ENCODE measurements around the gene PEF1. TPM values are rescaled to one million over a fixed set of nuclear protein-coding genes. Genes with fewer than 3 reads are reported as not detected.

Gene PEF1
- total and polyA plus RNA-seq, 2 of the 8 experiments (the other 6 are each of a cell fraction or from before 2014, with no cell fraction given) = 35.2 to 69.2 TPM

DNA sequence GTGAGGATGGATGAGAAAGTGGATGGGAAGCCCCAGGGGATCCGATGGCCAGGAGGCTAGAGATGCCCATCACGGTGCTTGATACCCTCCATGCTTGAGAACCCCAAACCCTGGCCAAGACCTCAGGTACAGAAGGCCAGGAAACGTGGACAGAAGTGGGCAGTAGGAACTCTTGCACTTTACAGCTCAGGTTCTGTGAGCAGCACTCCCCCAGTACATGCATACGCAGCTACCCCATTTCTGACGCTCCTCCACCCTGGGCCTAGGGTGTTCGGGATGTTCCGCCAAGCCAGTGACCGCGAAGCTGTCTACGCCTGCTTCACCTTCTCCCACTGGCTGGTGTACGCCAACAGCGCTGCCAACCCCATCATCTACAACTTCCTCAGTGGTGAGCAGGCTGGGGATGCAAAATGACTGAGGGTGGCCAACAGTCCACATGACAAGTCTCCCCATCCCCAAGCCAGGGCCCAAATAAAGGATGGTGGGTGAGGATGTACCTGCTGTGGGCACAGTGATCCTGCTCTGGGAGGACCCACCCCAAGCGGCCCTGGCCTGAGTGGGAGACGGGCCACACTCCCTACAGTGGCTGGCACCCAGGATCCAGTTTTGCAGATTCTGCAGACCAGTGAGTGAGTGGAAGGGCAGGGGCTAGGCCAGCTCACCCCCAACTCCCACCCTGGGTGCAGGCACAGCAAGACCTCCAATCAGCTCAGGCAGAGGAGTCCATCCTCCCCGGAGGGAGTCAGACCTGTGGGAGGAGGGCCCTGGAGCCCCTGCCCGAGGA, 19.8 kb downstream of the PEF1 start:
- Histone ChIP-seq H3K79me1 (ENCODE audit: low read depth, low read length) (no peaks in the 10 kb centered on the region), H3K14ac (ENCODE audit: insufficient read length) (no peak overlapping the region), H2AFZ (ENCODE audit: low read length) (no peak overlapping the region), H2BK12ac (ENCODE audit: low read depth, low read length) (no peak overlapping the region), H2BK20ac (ENCODE audit: low read length) (no peak overlapping the region), H3K27ac (ENCODE audit: low read depth, low read length) (no peak overlapping the region), H3K9ac (replicated peaks in 1 of 4; ENCODE audit: extremely low read depth in 1 of 4, low read depth in 3 of 4, low read length in 3 of 4) (no peak overlapping the region), H3K4ac (replicated peaks; ENCODE audit: insufficient read length, low read depth, low read length) (no peak overlapping the region), H3K9me3 (ENCODE audit: insufficient read depth in 2 of 2, low read depth in 1 of 2, low read length in 1 of 2) (no peaks in the 10 kb centered on the region), H4K91ac (replicated peaks; ENCODE audit: insufficient read length, low read length) (no peak overlapping the region), H2BK15ac (ENCODE audit: low read length) (no peak overlapping the region), H3K4me1 (replicated peaks in 1 of 4; ENCODE audit: control insufficient read depth in 3 of 4, insufficient read depth in 4 of 4, low read length in 3 of 4) (peaks cover 0 to 4% (median 0%) of the 10 kb centered on the region in 4 experiments; a peak in 1 of 7 replicates), H3K27me3 (replicated peaks in 1 of 4; ENCODE audit: control insufficient read depth in 3 of 4, extremely low read depth in 1 of 4, insufficient read depth in 3 of 4, low read length in 3 of 4) (no peaks in the 10 kb centered on the region), H4K8ac (ENCODE audit: extremely low read depth, insufficient read depth, low read length) (no peak overlapping the region), H3K4me3 (ENCODE audit: extremely low read depth in 1 of 4, insufficient read depth in 2 of 4, low read depth in 3 of 4, low read length in 4 of 4) (no peak overlapping the region), H2BK5ac (ENCODE audit: low read depth, low read length) (no peak overlapping the region), H3K79me2 (ENCODE audit: control insufficient read depth in 1 of 2, insufficient read depth in 2 of 2, low read length in 2 of 2) (no peaks in the 10 kb centered on the region), H3K56ac (replicated peaks; ENCODE audit: insufficient read length, low read depth, low read length) (no peak overlapping the region), H3K23ac (ENCODE audit: insufficient read length) (no peak overlapping the region), H3K23me2 (ENCODE audit: low read depth, low read length) (no peaks in the 10 kb centered on the region), H4K20me1 (replicated peaks in 1 of 2; ENCODE audit: control insufficient read depth in 1 of 2, insufficient read depth in 2 of 2, low read length in 2 of 2) (no peaks in the 10 kb centered on the region), H2BK120ac (replicated peaks; ENCODE audit: low read depth, low read length) (no peak overlapping the region), H3K36me3 (ENCODE audit: control insufficient read depth in 2 of 4, insufficient read depth in 4 of 4, low read length in 3 of 4) (peaks cover 0 to 11% (median 5%) of the 10 kb centered on the region in 4 experiments; a peak in 5 of 8 replicates), H3K18ac (ENCODE audit: extremely low read depth, low read length) (no peak overlapping the region), H4K5ac (ENCODE audit: insufficient read length, low read depth, low read length) (no peak overlapping the region), H2AK5ac (ENCODE audit: low read depth, low read length) (peak overlapping the region; percentile 39; the same call in 1 of the 2 replicates), H3K4me2 (ENCODE audit: insufficient read depth in 1 of 2, low read depth in 2 of 2, low read length in 2 of 2) (no peak overlapping the region)
- ChIA-PET CTCF (ENCODE audit: partially characterized antibody) (interaction anchor here (0.8 to 5.2 kb wide), 5 partner anchors 11 to 228 kb away, joined by 3 to 40 read pairs (median 3); no protein-coding TSS in a partner anchor), POLR2A (ENCODE audit: partially characterized antibody) (interaction anchor here (0.9 kb wide), 1 partner anchor 19 kb away, joined by 3 read pairs; the partner anchor contains the start of gene PEF1)
- no peak for DNase-seq (ENCODE audit: low read depth in 1 of 2, low spot score in 2 of 2)
- WGBS, 2 experiments (ENCODE audit: extremely low coverage in 1 of 2, insufficient coverage in 1 of 2, insufficient read length in 1 of 2, insufficient replicate concordance in 2 of 2, low coverage in 1 of 2, low lambda C conversion rate in 2 of 2, missing lambda C conversion rate in 1 of 2) = 86% methylated on average over 16 of the region's 16 CpGs; no CpG with 5 or more reads in 1 of the 2 experiments
- no peak for FAIRE-seq
- TF ChIP-seq SP4 (IDR thresholded peaks at IDR 0.05; ENCODE audit: low read length) = no peak
- TF ChIP-seq CHD1 (IDR thresholded peaks at IDR 0.05; ENCODE audit: low read depth, low read length) = no peak
- no peak for TF ChIP-seq TBP (IDR thresholded peaks at IDR 0.05; ENCODE audit: low read depth, low read length)
- TF ChIP-seq RFX5 (IDR thresholded peaks at IDR 0.05; ENCODE audit: borderline replicate concordance, low read depth, low read length) = no peak
- TF ChIP-seq GABPA (IDR thresholded peaks at IDR 0.05; ENCODE audit: borderline replicate concordance, insufficient read depth, low read length) = no peak
- TF ChIP-seq HDAC6 (IDR thresholded peaks at IDR 0.05; ENCODE audit: low read depth, low read length) = no peak
- TF ChIP-seq, protein P1, sequence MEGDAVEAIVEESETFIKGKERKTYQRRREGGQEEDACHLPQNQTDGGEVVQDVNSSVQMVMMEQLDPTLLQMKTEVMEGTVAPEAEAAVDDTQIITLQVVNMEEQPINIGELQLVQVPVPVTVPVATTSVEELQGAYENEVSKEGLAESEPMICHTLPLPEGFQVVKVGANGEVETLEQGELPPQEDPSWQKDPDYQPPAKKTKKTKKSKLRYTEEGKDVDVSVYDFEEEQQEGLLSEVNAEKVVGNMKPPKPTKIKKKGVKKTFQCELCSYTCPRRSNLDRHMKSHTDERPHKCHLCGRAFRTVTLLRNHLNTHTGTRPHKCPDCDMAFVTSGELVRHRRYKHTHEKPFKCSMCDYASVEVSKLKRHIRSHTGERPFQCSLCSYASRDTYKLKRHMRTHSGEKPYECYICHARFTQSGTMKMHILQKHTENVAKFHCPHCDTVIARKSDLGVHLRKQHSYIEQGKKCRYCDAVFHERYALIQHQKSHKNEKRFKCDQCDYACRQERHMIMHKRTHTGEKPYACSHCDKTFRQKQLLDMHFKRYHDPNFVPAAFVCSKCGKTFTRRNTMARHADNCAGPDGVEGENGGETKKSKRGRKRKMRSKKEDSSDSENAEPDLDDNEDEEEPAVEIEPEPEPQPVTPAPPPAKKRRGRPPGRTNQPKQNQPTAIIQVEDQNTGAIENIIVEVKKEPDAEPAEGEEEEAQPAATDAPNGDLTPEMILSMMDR (IDR thresholded peaks at IDR 0.05; ENCODE audit: control extremely low read depth in 1 of 3, insufficient read depth in 1 of 3, low read depth in 1 of 3, low read length in 3 of 3) = no peak
- no peak for TF ChIP-seq JUN (IDR thresholded peaks at IDR 0.05; ENCODE audit: low read depth, low read length)
- no peak for TF ChIP-seq EZH2 (IDR thresholded peaks at IDR 0.05; ENCODE audit: low read depth, low read length, severe bottlenecking)
- no peak for TF ChIP-seq KDM1A (IDR thresholded peaks at IDR 0.05; ENCODE audit: borderline replicate concordance, low read length)
